Skin epidermis (tissue), 12 donors: ENCODE results near the gene LTBP1.

Experiments used
- H3K27ac ChIP-seq, 21 experiments: fragments of 200-600 bp; sonication (generic) in 11 of 21; one replicate each; pipeline ENCODE4 v1.5.0; 2020; ENCODE audit warnings: mild to moderate bottlenecking in 3 of 21, inconsistent platforms in 2 of 21, moderate library complexity in 2 of 21
- H3K4me3 ChIP-seq, 7 experiments: fragments of 200-600 bp; sonication (generic) in 2 of 7; one replicate each; pipeline ENCODE4 v1.5.0; 2020; ENCODE audit warnings: inconsistent platforms in 2 of 7, mild to moderate bottlenecking in 2 of 7, moderate library complexity in 1 of 7

LTBP1 gene

DNA sequence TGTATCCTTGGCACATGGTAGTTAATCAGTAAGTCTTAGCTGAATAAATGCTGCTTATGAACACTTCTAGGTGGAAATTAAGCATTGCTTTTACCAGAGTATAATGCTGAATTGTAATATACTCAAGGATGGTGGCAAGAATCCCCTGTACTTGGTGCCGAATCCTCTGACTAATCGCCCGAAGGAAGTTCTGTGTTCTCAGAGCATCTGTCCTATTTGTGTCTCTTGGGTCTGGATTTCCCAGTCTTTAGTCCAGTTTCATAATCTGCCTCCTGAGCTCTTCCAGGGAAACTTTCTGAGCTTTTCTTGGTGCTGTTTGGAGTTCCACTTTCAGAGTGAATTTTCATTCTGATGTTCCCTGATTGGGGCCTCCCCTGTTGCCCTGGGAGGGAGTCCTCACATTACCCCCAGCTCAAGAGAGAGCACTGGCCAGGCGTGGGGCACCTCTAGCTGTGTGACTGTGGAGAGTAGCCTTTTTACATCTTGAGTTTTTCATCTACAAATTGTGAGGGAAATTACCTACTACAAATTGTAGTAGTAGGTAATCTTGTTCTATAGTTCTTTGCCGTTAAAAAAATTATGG is 144.9 kb downstream of the LTBP1 start:
- H3K4me3 ChIP-seq, result no peak overlapping the region
- peak overlapping the region in 2 of 21 experiments; percentile 21 to 58 for H3K27ac ChIP-seq

DNA sequence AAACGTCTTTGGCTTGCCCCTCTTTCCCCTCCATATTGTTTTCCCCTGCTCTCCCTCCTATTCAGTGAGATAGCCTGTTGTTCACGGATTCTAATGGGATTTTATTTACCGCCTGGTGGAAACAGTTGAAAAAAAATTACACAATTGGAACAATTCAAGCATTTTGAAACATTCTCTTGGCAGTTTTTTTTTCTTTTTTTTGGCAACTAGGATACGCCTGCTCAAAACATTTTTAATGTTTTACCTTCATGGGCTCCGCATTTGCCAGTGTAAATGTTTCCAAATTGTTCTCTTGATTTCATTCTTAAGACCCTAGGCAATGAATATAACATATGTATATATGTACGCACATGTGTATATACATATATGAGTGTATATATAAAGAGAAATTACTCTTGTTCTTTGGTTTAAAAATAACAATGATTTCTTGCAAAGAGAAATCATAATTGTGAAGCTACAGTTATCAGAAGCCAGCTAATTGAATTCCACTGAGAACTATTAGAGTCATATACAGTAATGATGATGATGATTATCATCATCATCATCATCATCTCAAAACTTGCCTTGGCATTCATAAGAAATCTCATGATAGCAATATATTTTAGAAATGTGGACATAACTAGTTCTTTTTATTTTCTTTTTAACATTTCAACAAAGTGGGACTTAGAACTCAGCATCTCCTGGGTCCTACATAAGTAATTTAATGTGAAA is 146.7 kb downstream of the LTBP1 start:
- H3K27ac ChIP-seq, result no peak overlapping the region
- H3K4me3 ChIP-seq, result no peak overlapping the region

GRCh38 chr2:33094303-33094702 is 147.6 kb downstream of the LTBP1 start:
- Histone ChIP-seq H3K27ac (no peak overlapping the region), H3K4me3 (no peak overlapping the region)

DNA sequence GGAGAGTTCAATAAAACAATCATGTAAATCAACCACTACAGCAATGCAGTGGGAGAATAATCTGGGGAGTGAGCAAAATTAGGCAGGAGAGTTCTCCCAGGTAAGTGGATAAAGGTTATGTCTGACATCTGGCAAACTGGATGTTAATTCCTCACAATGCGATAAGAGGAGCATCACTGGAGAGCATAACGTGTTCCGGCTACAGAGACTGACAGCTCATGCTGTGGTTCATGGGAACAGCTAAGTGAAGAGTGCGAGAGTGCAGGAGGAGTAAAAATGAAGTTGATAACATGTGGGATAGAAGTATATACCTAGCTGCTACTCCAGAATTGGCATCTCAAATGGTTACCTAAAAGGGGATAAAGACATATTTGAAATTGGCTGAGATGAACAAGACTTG is 153.2 kb downstream of the LTBP1 start:
- no peak overlapping the region for H3K27ac ChIP-seq
- no peak overlapping the region for H3K4me3 ChIP-seq

- no peak overlapping the region for H3K4me3 ChIP-seq
- no peak overlapping the region for H3K27ac ChIP-seq
Measured at GRCh38 chr2:33100921-33101320, 154.2 kb downstream of the LTBP1 start.

GRCh38 chr2:33104052-33104623 is 157.4 kb downstream of the LTBP1 start:
- H3K4me3 ChIP-seq, result no peak overlapping the region
- H3K27ac ChIP-seq, result peak overlapping the region in 3 of 21 experiments; percentile 9 to 56 (median 22)

GRCh38 chr2:33104726-33105125 is 158.0 kb downstream of the LTBP1 start:
- Histone ChIP-seq H3K27ac (peak overlapping the region in 4 of 21 experiments; percentile 9 to 56 (median 38)), H3K4me3 (no peak overlapping the region)

GRCh38 chr2:33106115-33106514 is 159.4 kb downstream of the LTBP1 start:
- H3K27ac ChIP-seq, result no peak overlapping the region
- H3K4me3 ChIP-seq, result no peak overlapping the region

- no peak overlapping the region for H3K27ac ChIP-seq
- no peak overlapping the region for H3K4me3 ChIP-seq
Measured at GRCh38 chr2:33107690-33108482, 161.1 kb downstream of the LTBP1 start.

DNA sequence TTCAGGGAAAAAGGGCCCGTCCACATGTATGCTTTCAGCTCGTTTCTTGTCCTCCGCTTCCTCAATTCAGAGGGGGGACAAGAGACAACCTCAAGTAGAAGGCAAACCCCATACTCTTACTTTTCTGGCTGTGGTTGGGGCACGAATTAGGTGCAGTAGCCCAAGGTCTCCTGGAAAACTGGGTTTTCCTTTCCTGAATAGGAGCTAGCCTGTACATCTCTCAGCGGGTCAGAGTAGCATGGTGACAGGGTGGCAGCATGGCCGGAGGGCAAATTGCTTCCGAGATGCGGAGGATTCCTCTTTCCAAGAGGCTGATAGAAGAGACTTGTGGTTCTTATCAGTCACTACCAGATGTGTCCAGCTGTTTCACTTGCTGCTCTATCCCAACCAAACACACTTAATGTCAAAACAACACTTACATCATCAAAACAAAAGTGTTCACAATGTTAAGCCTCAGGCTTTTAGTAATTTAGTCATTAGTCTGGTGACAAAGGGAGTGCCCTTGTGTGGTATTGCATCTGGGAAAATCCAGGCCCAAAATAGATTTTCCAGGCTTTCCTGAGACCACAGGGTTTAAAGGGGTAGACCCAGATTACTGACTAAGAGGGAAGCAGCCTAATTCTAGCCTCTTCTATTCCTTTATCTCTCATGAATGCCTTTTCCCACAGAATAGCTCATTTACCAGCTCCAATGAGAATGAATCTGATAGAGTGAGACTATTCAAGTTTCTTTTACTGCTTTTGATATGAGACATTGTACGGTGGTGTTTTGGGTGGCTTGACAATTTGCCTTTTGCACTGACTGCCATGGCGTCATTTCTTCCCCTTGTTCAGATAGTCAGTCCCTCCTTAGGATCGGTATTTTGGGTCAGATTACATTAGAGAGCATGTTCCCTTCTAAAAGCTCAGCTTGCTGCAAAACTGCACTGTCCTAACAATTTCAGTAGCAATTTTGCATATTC is 162.0 kb downstream of the LTBP1 start:
- Histone ChIP-seq H3K27ac (peak overlapping the region in 4 of 21 experiments; percentile 12 to 35 (median 14)), H3K4me3 (no peak overlapping the region)

DNA sequence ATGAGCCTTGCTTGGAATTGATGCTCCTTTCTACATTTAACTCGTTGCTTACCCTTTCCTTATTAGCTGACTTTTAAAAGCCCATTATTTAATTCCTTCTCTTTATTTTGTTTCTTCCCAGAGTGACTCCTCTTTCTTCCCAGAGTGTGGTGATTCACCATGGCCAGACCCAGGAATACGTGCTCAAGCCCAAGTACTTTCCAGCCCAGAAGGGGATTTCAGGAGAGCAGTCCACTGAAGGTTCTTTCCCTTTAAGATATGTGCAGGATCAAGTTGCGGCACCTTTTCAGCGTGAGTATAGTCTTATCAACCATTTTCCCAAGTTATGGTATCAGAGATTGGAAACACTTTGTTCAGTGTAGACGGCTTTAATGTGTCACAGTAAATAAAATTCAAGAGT is 163.7 kb downstream of the LTBP1 start:
- Histone ChIP-seq H3K4me3 (no peak overlapping the region), H3K27ac (no peak overlapping the region)

GRCh38 chr2:33111002-33111446 is 164.3 kb downstream of the LTBP1 start:
- H3K27ac ChIP-seq, result no peak overlapping the region
- no peak overlapping the region for H3K4me3 ChIP-seq

GRCh38 chr2:33115196-33115595 is 168.4 kb downstream of the LTBP1 start:
- Histone ChIP-seq H3K27ac (no peak overlapping the region), H3K4me3 (no peak overlapping the region)

DNA sequence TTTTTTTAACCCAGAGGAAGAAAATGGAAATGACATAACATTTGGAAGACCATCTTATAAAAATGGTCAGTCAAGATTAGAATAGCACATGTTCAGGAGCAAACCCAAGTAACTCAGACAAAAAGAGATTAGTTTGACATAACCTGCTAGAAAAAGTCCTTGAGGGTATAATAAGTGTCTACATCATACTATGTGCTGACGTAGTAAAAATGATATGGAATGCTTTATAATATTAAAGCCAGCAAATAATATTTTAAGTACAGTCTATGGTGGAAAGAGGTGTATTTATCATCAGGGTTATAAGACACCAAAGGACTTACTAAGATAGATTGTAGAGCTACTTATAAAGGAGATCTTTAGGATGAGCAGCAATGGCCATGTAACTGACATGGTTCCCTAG is 169.0 kb downstream of the LTBP1 start:
- Histone ChIP-seq H3K27ac (no peak overlapping the region), H3K4me3 (no peak overlapping the region)

DNA sequence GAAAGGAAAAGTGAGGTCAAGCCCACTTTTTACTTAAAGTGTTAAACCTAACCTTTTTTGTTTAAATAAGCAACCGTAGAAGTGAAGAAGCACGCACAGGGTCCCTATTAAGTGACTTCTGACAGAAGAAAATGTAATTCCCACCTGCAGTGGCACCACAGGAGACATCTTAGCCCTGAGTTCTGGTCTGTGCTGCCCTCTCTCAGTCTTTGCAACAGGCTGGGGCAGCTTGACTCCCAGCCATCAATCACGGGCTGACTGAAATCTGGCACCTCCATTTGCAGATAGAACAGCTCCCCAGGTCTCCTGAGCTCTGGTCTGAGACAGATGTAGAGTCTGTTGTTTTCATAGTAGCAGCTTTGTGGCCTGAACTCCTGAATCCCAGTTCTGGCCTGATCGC is 170.0 kb downstream of the LTBP1 start:
- Histone ChIP-seq H3K27ac (no peak overlapping the region), H3K4me3 (no peak overlapping the region)

- Histone ChIP-seq H3K4me3 (no peak overlapping the region), H3K27ac (no peak overlapping the region)
Measured at GRCh38 chr2:33118651-33119050, 171.9 kb downstream of the LTBP1 start.

GRCh38 chr2:33121416-33121815 is 174.7 kb downstream of the LTBP1 start:
- no peak overlapping the region for H3K27ac ChIP-seq
- no peak overlapping the region for H3K4me3 ChIP-seq

DNA sequence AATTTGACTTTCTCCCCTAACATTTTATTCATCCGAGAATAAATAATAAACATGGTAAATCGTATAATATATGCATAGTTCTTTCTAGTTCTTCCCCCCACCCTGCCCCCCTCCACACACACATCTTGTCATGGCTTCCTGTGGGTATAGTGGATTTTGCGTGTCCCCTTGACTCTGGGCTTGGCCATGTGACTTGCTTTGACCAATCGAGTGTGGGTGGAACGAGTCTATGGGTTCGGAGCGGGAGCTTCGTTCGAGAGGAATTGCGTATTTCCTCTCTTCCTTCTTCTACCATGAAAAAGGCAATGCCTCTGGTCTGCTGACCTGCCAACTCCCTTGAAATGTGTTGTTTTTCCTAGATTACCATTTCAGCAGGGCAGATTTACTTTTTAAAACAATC is 175.2 kb downstream of the LTBP1 start:
- Histone ChIP-seq H3K4me3 (no peak overlapping the region), H3K27ac (no peak overlapping the region)

- peak overlapping the region in 1 of 21 experiments; percentile 35 for H3K27ac ChIP-seq
Measured at GRCh38 chr2:33122726-33123125, 176.0 kb downstream of the LTBP1 start.

More at GRCh38 chr2:33122726-33123125, 176.0 kb downstream of the LTBP1 start:
- H3K4me3 ChIP-seq, result no peak overlapping the region
